Gastrocnemius medialis (tissue), 4 donors: Measurements from ENCODE around the gene PLEKHA5.

Source experiments
- CTCF ChIP-seq, 5 experiments: fragments of 450-650 bp in 3 of 5; fragments of 200-600 bp in 2 of 5; sonication (generic) in 2 of 5; IDR thresholded peaks in 4 of 5; conservative IDR thresholded peaks in 1 of 5; 1 replicate in 4 of 5; 2 replicates in 1 of 5; pipeline ENCODE4 v1.5.1; 2016 to 2019; ENCODE audit warnings: antibody characterized with exemption in 5 of 5, mild to moderate bottlenecking in 3 of 5, moderate library complexity in 3 of 5
- POLR2A ChIP-seq, 2 donors: fragments of 450-650 bp; IDR thresholded peaks; one replicate each; pipeline ENCODE4 v1.6.1; 2017; ENCODE audit warnings: antibody characterized with exemption in 2 of 2, mild to moderate bottlenecking in 2 of 2, moderate library complexity in 2 of 2

GRCh38 chr12:19196959-19197630, 67.6 kb downstream of the PLEKHA5 start:
- TF ChIP-seq CTCF (IDR thresholded peaks at IDR 0.05 in 4 of 5, conservative IDR thresholded peaks at IDR 0.05 in 1 of 5), result no peak
- no peak for TF ChIP-seq POLR2A (IDR thresholded peaks at IDR 0.05)
